ENCODE results near the gene IL17F.

DNA sequence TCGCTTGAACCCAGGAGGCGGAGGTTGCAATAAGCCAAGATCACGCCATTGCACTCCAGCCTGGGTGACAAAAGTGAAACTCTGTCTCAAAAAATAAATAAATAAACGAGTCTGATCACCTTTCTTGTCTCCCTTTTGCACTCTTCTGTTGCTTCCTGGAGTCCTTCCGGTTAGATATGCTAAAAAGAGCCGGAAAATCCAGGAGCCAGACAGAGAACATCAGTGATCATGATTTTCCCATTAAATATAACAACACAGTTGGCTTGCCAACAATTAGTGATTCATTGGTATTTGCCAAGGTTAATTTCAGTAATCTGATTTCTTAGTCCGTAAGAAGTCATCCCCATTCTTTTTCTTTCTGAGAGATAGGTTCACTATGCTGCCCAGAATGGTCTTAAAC, 43.9 kb upstream of the IL17F start:
- TF ChIP-seq, protein P1, sequence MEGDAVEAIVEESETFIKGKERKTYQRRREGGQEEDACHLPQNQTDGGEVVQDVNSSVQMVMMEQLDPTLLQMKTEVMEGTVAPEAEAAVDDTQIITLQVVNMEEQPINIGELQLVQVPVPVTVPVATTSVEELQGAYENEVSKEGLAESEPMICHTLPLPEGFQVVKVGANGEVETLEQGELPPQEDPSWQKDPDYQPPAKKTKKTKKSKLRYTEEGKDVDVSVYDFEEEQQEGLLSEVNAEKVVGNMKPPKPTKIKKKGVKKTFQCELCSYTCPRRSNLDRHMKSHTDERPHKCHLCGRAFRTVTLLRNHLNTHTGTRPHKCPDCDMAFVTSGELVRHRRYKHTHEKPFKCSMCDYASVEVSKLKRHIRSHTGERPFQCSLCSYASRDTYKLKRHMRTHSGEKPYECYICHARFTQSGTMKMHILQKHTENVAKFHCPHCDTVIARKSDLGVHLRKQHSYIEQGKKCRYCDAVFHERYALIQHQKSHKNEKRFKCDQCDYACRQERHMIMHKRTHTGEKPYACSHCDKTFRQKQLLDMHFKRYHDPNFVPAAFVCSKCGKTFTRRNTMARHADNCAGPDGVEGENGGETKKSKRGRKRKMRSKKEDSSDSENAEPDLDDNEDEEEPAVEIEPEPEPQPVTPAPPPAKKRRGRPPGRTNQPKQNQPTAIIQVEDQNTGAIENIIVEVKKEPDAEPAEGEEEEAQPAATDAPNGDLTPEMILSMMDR (IDR thresholded peaks at IDR 0.05; ENCODE audit: insufficient read depth, low read depth, low read length), result no peak
- no peak for TF ChIP-seq EZH2 (IDR thresholded peaks at IDR 0.05; ENCODE audit: insufficient read depth, low read length)

Measured in astrocyte (in vitro differentiated cells and primary cell).